Measurements from ENCODE around the gene NSD2. TPM values are rescaled to one million over a fixed set of nuclear protein-coding genes. Genes with fewer than 3 reads are reported as not detected.

Gene NSD2
- total RNA-seq, 2 donors from 2014 or later: 18.8 to 35.4 TPM

GRCh38 chr4:1824746-1825145 lies 46.4 kb upstream of the NSD2 start:
- Histone ChIP-seq H3K27me3 (replicated peaks; ENCODE audit: insufficient read depth) (no peaks in the 10 kb centered on the region), H3K36me3 (peaks cover 49% of the 10 kb centered on the region), H3K4me1 (ENCODE audit: control insufficient read depth in 1 of 2, low read depth in 2 of 2) (no peaks in the 10 kb centered on the region), H3K4me3 (no peak overlapping the region), H3K9me3 (no peaks in the 10 kb centered on the region), H3K27ac (no peak overlapping the region)
- no peak for DNase-seq (ENCODE audit: low spot score)
- ATAC-seq (ENCODE audit: insufficient number of reproducible peaks, low FRiP score, low read depth): no peak
- no peak for TF ChIP-seq CTCF (IDR thresholded peaks at IDR 0.05)

DNA sequence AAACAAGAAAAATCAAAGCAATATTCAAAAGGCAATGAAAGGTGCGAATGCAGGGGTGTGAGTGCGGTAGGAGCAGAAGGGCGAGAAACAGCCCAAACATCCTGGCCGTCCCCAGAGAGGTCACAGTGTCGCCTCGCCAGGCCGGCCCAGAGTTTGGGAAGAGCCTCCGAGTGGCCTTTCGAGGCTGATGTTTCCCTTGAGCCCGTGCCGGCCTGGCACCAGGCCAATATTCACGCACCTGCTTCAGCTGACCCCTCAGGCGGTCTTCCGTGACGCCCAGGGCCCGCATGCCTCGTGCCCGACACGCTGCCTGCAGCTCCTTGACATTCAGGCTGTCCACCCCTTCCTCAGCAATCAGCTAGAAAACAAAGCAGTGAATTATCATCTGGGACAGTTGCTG lies 45.9 kb upstream of the NSD2 start:
- TF ChIP-seq CTCF (IDR thresholded peaks at IDR 0.05): no peak
- ATAC-seq (ENCODE audit: insufficient number of reproducible peaks, low FRiP score, low read depth): no peak

GRCh38 chr4:1826531-1827350 lies 44.5 kb upstream of the NSD2 start:
- Histone ChIP-seq H3K27ac (no peak overlapping the region), H3K4me3 (no peak overlapping the region), H3K4me1 (ENCODE audit: control insufficient read depth in 1 of 2, low read depth in 2 of 2) (no peaks in the 10 kb centered on the region), H3K27me3 (replicated peaks; ENCODE audit: insufficient read depth) (no peaks in the 10 kb centered on the region), H3K9me3 (no peaks in the 10 kb centered on the region), H3K36me3 (peaks cover 48% of the 10 kb centered on the region)
- ATAC-seq (ENCODE audit: insufficient number of reproducible peaks, low FRiP score, low read depth) (no peak), DNase-seq (ENCODE audit: low spot score) (no peak)
- no peak for TF ChIP-seq CTCF (IDR thresholded peaks at IDR 0.05)

More for the DNA sequence above, 45.9 kb upstream of the NSD2 start:
- Histone ChIP-seq H3K4me3 (no peak overlapping the region), H3K9me3 (no peaks in the 10 kb centered on the region), H3K27me3 (replicated peaks; ENCODE audit: insufficient read depth) (no peaks in the 10 kb centered on the region), H3K36me3 (peaks cover 45% of the 10 kb centered on the region), H3K4me1 (ENCODE audit: control insufficient read depth in 1 of 2, low read depth in 2 of 2) (no peaks in the 10 kb centered on the region), H3K27ac (no peak overlapping the region)
- DNase-seq (ENCODE audit: low spot score): no peak

- no peak for TF ChIP-seq CTCF (IDR thresholded peaks at IDR 0.05)
- ATAC-seq (ENCODE audit: insufficient number of reproducible peaks, low FRiP score, low read depth) (no peak), DNase-seq (ENCODE audit: low spot score) (no peak)
- Histone ChIP-seq H3K27ac (no peak overlapping the region), H3K4me1 (ENCODE audit: control insufficient read depth in 1 of 2, low read depth in 2 of 2) (no peaks in the 10 kb centered on the region), H3K36me3 (peaks cover 42% of the 10 kb centered on the region), H3K4me3 (no peak overlapping the region), H3K27me3 (replicated peaks; ENCODE audit: insufficient read depth) (no peaks in the 10 kb centered on the region), H3K9me3 (no peaks in the 10 kb centered on the region)
These were observed 41.0 kb upstream of the NSD2 start for GRCh38 chr4:1830234-1830633.

GRCh38 chr4:1830642-1831228 lies 40.5 kb upstream of the NSD2 start:
- no peaks in the 10 kb centered on the region for H3K9me3 ChIP-seq
- no peak for ATAC-seq (ENCODE audit: insufficient number of reproducible peaks, low FRiP score, low read depth)
- TF ChIP-seq CTCF (IDR thresholded peaks at IDR 0.05): no peak
- H3K36me3 ChIP-seq: peaks cover 47% of the 10 kb centered on the region
- no peak for DNase-seq (ENCODE audit: low spot score)
- no peaks in the 10 kb centered on the region for H3K27me3 ChIP-seq (replicated peaks; ENCODE audit: insufficient read depth)
- no peak overlapping the region for H3K4me3 ChIP-seq
- no peak overlapping the region for H3K27ac ChIP-seq
- no peaks in the 10 kb centered on the region for H3K4me1 ChIP-seq (ENCODE audit: control insufficient read depth in 1 of 2, low read depth in 2 of 2)
